ENCODE results near the gene CRTC2. TPM values are rescaled to one million over a fixed set of nuclear protein-coding genes. Genes with fewer than 3 reads are reported as not detected.

Gene CRTC2
- total and polyA plus RNA-seq, 9 of the 15 experiments (the other 6 are each of a cell fraction or from before 2014, with no cell fraction given): 2.7 to 26.4 (median 10.2) TPM

DNA sequence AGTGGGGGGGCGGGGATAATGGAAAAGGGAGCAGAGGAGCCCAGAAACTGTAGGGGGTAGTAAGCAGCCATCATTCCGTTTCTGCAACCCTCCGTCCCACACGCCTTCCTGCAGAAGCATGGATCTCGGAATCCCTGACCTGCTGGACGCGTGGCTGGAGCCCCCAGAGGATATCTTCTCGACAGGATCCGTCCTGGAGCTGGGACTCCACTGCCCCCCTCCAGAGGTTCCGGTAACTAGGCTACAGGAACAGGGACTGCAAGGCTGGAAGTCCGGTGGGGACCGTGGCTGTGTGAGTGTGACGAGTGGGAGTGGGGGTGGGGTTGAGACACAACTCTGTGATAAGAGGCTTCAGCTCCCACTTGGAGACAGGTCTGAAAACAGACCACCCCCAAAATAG, 10.0 kb upstream of the CRTC2 start:
- intact Hi-C loops (cut with micrococcal nuclease): loop anchor here (5.0 kb wide), 1 partner anchor 171 kb away; no protein-coding TSS in a partner anchor
- in situ Hi-C loops (cut with MboI): no loop called here
- peak overlapping the region; percentile 89 to 99 for H3K9ac ChIP-seq (ENCODE audit: insufficient read depth in 1 of 2, low read depth in 2 of 2, low read length in 2 of 2)
- H2AFZ ChIP-seq (ENCODE audit: low read depth, low read length): peak overlapping the region; percentile 89
- peaks cover 35% of the 10 kb centered on the region for H3K79me2 ChIP-seq (ENCODE audit: control insufficient read depth, insufficient read depth, low read length)
- H3K27me3 ChIP-seq (ENCODE audit: control insufficient read depth in 2 of 2, insufficient read depth in 2 of 2, low read length in 2 of 2): no peaks in the 10 kb centered on the region
- H3K9me3 ChIP-seq (replicated peaks; ENCODE audit: control insufficient read depth, insufficient read depth, low read depth, low read length): no peaks in the 10 kb centered on the region
- no peaks in the 10 kb centered on the region for H4K20me1 ChIP-seq (replicated peaks; ENCODE audit: control insufficient read depth, insufficient read depth, low read length)
- 8% methylated on average over 12 of the region's 13 CpGs for WGBS (ENCODE audit: insufficient coverage, low coverage, missing lambda C conversion rate)
- POLR2A ChIA-PET: interaction anchor here (0.7 to 4.8 kb wide), 7 partner anchors 9 to 23 kb away, joined by 3 to 84 read pairs (median 16); partner anchors contain the start of genes CRTC2, DENND4B, JTB and RAB13
- peak overlapping the region; percentile 82 for H3K27ac ChIP-seq (ENCODE audit: extremely low read depth, low read depth, low read length)
- DNase-seq (ENCODE audit: extremely low read depth in 1 of 4, low spot score in 3 of 4): peak in 2 of 4 experiments; percentile 27 to 60
- ATAC-seq: no peak
- peak overlapping the region; percentile 51 for H3K4me3 ChIP-seq
- H3K4me2 ChIP-seq (ENCODE audit: insufficient read depth, low read length): peak overlapping the region; percentile 87
- CTCF ChIA-PET (ENCODE audit: low intra/inter-chr PET ratio): no interaction called here
- H3K9me1 ChIP-seq (ENCODE audit: control insufficient read depth, insufficient read depth, low read length): no peaks in the 10 kb centered on the region
- no peak for FAIRE-seq
- peaks cover 7 to 15% of the 10 kb centered on the region in 2 experiments; a peak in 4 of 5 replicates for H3K4me1 ChIP-seq (replicated peaks in 1 of 2; ENCODE audit: control insufficient read depth in 2 of 2, insufficient read depth in 2 of 2, low read length in 2 of 2)
- no TSS peak for BruUV-seq (replicated peaks)
- peaks cover 5% of the 10 kb centered on the region; the same call in 2 of the 3 replicates for H3K36me3 ChIP-seq (ENCODE audit: control insufficient read depth, insufficient read depth, low read length)
- TF ChIP-seq SREBF2 (CRISPR knock-in tag; IDR thresholded peaks at IDR 0.05): no peak
- no peak for TF ChIP-seq SNRNP70 (optimal IDR thresholded peaks at IDR 0.05; ENCODE audit: low read depth, low read length)
- TF ChIP-seq NONO (IDR thresholded peaks at IDR 0.05; ENCODE audit: low read depth in 2 of 2, low read length in 1 of 2): no peak
- TF ChIP-seq ZNF274 (IDR thresholded peaks at IDR 0.05; ENCODE audit: borderline replicate concordance, low read depth, low read length): no peak
- no peak for TF ChIP-seq EP300 (IDR thresholded peaks at IDR 0.05; ENCODE audit: low read length)
- TF ChIP-seq IFI16 (CRISPR knock-in tag; IDR thresholded peaks at IDR 0.05): no peak
- TF ChIP-seq, protein P1, sequence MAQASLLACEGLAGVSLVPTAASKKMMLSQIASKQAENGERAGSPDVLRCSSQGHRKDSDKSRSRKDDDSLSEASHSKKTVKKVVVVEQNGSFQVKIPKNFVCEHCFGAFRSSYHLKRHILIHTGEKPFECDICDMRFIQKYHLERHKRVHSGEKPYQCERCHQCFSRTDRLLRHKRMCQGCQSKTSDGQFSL (CRISPR knock-in tag; IDR thresholded peaks at IDR 0.05): peak; percentile 51
- TF ChIP-seq, protein P1 (tag; IDR thresholded peaks at IDR 0.05): no peak; a peak in 1 of 4 replicates
- no peak for TF ChIP-seq ZNF212 (CRISPR knock-in tag; IDR thresholded peaks at IDR 0.05)
- TF ChIP-seq ZNF551 (CRISPR knock-in tag; IDR thresholded peaks at IDR 0.05): no peak
- TF ChIP-seq, protein P2, sequence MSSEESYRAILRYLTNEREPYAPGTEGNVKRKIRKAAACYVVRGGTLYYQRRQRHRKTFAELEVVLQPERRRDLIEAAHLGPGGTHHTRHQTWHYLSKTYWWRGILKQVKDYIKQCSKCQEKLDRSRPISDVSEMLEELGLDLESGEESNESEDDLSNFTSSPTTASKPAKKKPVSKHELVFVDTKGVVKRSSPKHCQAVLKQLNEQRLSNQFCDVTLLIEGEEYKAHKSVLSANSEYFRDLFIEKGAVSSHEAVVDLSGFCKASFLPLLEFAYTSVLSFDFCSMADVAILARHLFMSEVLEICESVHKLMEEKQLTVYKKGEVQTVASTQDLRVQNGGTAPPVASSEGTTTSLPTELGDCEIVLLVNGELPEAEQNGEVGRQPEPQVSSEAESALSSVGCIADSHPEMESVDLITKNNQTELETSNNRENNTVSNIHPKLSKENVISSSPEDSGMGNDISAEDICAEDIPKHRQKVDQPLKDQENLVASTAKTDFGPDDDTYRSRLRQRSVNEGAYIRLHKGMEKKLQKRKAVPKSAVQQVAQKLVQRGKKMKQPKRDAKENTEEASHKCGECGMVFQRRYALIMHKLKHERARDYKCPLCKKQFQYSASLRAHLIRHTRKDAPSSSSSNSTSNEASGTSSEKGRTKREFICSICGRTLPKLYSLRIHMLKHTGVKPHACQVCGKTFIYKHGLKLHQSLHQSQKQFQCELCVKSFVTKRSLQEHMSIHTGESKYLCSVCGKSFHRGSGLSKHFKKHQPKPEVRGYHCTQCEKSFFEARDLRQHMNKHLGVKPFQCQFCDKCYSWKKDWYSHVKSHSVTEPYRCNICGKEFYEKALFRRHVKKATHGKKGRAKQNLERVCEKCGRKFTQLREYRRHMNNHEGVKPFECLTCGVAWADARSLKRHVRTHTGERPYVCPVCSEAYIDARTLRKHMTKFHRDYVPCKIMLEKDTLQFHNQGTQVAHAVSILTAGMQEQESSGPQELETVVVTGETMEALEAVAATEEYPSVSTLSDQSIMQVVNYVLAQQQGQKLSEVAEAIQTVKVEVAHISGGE (CRISPR knock-in tag; IDR thresholded peaks at IDR 0.05): no peak
- TF ChIP-seq, protein P3, sequence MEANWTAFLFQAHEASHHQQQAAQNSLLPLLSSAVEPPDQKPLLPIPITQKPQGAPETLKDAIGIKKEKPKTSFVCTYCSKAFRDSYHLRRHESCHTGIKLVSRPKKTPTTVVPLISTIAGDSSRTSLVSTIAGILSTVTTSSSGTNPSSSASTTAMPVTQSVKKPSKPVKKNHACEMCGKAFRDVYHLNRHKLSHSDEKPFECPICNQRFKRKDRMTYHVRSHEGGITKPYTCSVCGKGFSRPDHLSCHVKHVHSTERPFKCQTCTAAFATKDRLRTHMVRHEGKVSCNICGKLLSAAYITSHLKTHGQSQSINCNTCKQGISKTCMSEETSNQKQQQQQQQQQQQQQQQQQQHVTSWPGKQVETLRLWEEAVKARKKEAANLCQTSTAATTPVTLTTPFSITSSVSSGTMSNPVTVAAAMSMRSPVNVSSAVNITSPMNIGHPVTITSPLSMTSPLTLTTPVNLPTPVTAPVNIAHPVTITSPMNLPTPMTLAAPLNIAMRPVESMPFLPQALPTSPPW (CRISPR knock-in tag; IDR thresholded peaks at IDR 0.05): peak; percentile 43; the same call in 1 of the 2 replicates
- peak; percentile 12; the same call in 1 of the 2 replicates for TF ChIP-seq ZBTB7A (IDR thresholded peaks at IDR 0.05; ENCODE audit: borderline replicate concordance, control insufficient read depth, low read depth, low read length)
- TF ChIP-seq ZBTB17 (CRISPR knock-in tag; IDR thresholded peaks at IDR 0.05): no peak

All from K562 (cell line).